ENCODE results near the gene SDSL. TPM values are rescaled to one million over a fixed set of nuclear protein-coding genes. Genes with fewer than 3 reads are reported as not detected.

The SDSL gene
- total and polyA plus RNA-seq, 10 of the 15 experiments (the other 5 are each of a cell fraction or from before 2014, with no cell fraction given): 0.18 to 4.4 (median 1.0) TPM

GRCh38 chr12:113382206-113382605 is 40.0 kb upstream of the SDSL start (continued):
- no peak for TF ChIP-seq ZBED1 (IDR thresholded peaks at IDR 0.05; ENCODE audit: borderline replicate concordance)
- TF ChIP-seq RELA (IDR thresholded peaks at IDR 0.05; ENCODE audit: borderline replicate concordance, partially characterized antibody): no peak
- no peak for TF ChIP-seq EED (IDR thresholded peaks at IDR 0.05; ENCODE audit: low read depth)
- no peak for TF ChIP-seq SMAD5 (IDR thresholded peaks at IDR 0.05; ENCODE audit: low read depth)

DNA sequence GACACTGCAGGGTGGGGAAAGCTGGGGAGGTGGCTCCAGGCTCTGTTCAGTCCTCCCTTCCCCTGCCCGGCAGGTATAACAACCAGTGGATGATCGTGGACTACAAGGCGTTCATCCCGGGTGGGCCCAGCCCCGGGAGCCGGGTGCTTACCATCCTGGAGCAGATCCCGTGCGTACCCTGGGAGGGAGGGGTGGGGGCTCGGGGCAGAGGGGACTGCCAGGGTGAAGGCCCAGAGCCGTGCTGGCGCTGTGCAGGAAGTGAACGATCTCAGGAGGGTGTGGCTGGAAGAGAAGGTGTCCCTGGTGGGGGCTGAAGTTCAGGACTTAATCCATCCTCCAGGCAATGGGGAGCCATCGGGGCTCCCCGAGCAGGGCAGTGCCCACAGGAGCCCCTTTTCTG is 37.4 kb upstream of the SDSL start:
- no TSS peak for BruUV-seq (replicated peaks)
- TF ChIP-seq TARDBP (IDR thresholded peaks at IDR 0.05; ENCODE audit: borderline replicate concordance) (no peak), RCOR1 (conservative IDR thresholded peaks at IDR 0.05; ENCODE audit: low read depth, low read length) (no peak), SMAD5 (IDR thresholded peaks at IDR 0.05; ENCODE audit: low read depth) (no peak), PBX3 (IDR thresholded peaks at IDR 0.05; ENCODE audit: insufficient replicate concordance, low read depth, low read length) (no peak)
- no peaks in the 10 kb centered on the region for H3K79me2 ChIP-seq (ENCODE audit: control insufficient read depth, insufficient read depth, low read length)
- H3K4me1 ChIP-seq (ENCODE audit: control insufficient read depth, insufficient read depth, low read length): no peaks in the 10 kb centered on the region; the same call in 1 of the 2 replicates
- H3K36me3 ChIP-seq (ENCODE audit: control insufficient read depth in 2 of 2, insufficient read depth in 2 of 2, low read length in 1 of 2): no peaks in the 10 kb centered on the region; a peak in 2 of 4 replicates
- H3K4me2 ChIP-seq (ENCODE audit: control insufficient read depth, insufficient read depth): no peak overlapping the region
- ChIA-PET CTCF (no interaction called here), SMC1A (ENCODE audit: uncharacterized antibody, unreplicated experiment) (interaction anchor here (0.9 kb wide), 1 partner anchor 58 kb away, joined by 4 read pairs; no protein-coding TSS in a partner anchor), POLR2A (no interaction called here), RAD21 (ENCODE audit: unreplicated experiment) (no interaction called here)
- H3K27me3 ChIP-seq (replicated peaks in 1 of 2; ENCODE audit: control insufficient read depth in 2 of 2, insufficient read depth in 2 of 2, low read length in 1 of 2): no peaks in the 10 kb centered on the region
- H3K27ac ChIP-seq (ENCODE audit: control insufficient read depth, insufficient read depth): no peak overlapping the region
- DNase-seq (ENCODE audit: low read depth, low spot score): no peak
- FAIRE-seq: no peak
- in situ Hi-C loops (cut with MboI) (no loop called here), intact Hi-C loops (cut with micrococcal nuclease; ENCODE audit: unreplicated experiment) (no loop called here)
- H3K4me3 ChIP-seq: no peak overlapping the region
- ATAC-seq: no peak; the same call in 1 of the 3 replicates
- H4K20me1 ChIP-seq (ENCODE audit: control insufficient read depth, insufficient read depth): no peaks in the 10 kb centered on the region
- no peak overlapping the region for H2AFZ ChIP-seq (ENCODE audit: control insufficient read depth, low read depth, low read length)
- 92% methylated on average over 12 of the region's 14 CpGs for WGBS (ENCODE audit: insufficient coverage, insufficient replicate concordance, low lambda C conversion rate, missing lambda C conversion rate)
- H3K9ac ChIP-seq (ENCODE audit: control insufficient read depth, insufficient read depth, low read length): no peak overlapping the region
- H3K9me3 ChIP-seq (replicated peaks; ENCODE audit: control insufficient read depth, insufficient read depth, low read length): no peaks in the 10 kb centered on the region
